ENCODE results near the gene MRPL2.
"Not testable (repeated sequence)": the region's sequence is repeated elsewhere in the genome, so short reads cannot be mapped to it uniquely, and the experiment has no call there.

MRPL2 gene

DNA sequence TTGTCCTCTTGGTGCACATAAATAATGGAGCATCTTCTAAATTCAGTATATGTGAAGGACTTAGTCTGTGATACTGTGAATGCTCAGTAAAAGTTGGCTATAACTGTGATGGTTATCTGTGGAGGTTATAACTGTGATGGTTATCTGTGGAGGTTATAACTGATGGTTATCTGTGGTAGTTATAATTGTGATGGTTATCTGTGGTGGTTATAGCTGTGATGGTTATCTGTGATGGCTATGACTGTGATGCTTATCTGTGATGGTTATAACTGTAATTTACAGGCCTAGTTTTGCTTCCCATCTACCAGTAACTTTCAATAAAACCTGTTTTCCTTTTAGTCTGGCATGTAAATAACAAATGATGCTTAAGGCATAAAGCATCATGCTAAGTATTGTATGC, 33.4 kb upstream of the MRPL2 start:
- Histone ChIP-seq H3K4me1 (ENCODE audit: control insufficient read depth in 1 of 2, insufficient read depth in 2 of 2, low read length in 2 of 2) (no peaks in the 10 kb centered on the region), H3K4me3 (ENCODE audit: low read depth in 1 of 2, low read length in 2 of 2) (no peak overlapping the region), H3K27ac (ENCODE audit: low read length) (no peak overlapping the region), H3K27me3 (ENCODE audit: low read depth, low read length) (no peaks in the 10 kb centered on the region), H3K9me3 (ENCODE audit: control insufficient read depth in 1 of 2, low read length in 2 of 2) (no peaks in the 10 kb centered on the region), H3K36me3 (ENCODE audit: control insufficient read depth in 1 of 2, insufficient read depth in 2 of 2, low read length in 2 of 2) (no peaks in the 10 kb centered on the region)

DNA sequence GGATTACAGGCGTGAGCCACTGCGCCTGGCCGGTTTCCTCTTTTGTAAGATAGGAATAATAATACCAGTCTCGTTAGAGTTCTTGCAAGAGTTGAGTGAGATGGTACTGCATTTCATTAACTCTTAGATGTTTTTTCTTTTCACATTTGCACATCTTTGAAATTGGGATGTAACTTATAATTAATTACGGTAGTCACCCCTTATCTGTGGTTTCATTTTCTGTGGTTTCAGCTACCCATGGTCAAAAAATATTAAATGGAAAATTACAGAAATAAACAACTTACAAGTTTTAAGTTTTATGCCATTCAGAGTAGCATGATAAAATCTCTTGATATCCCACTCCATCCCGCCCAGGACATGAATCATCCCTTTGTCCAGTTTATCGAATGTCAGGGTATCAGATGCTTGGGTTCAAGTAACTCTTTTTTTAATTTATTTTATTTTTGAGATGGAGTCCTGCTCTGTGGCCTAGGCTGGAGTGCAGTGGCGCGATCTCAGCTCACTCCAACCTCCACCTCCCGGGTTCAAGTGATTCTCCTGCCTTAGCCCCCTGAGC, 32.3 kb upstream of the MRPL2 start:
- H3K36me3 ChIP-seq (ENCODE audit: control insufficient read depth in 1 of 2, insufficient read depth in 2 of 2, low read length in 2 of 2), result no peaks in the 10 kb centered on the region
- H3K9me3 ChIP-seq (ENCODE audit: control insufficient read depth in 1 of 2, low read length in 2 of 2), result no peaks in the 10 kb centered on the region
- no peaks in the 10 kb centered on the region for H3K27me3 ChIP-seq (ENCODE audit: low read depth, low read length)
- no peak overlapping the region for H3K4me3 ChIP-seq (ENCODE audit: low read depth in 1 of 2, low read length in 2 of 2)
- H3K27ac ChIP-seq (ENCODE audit: low read length), result no peak overlapping the region
- no peaks in the 10 kb centered on the region for H3K4me1 ChIP-seq (ENCODE audit: control insufficient read depth in 1 of 2, insufficient read depth in 2 of 2, low read length in 2 of 2)

DNA sequence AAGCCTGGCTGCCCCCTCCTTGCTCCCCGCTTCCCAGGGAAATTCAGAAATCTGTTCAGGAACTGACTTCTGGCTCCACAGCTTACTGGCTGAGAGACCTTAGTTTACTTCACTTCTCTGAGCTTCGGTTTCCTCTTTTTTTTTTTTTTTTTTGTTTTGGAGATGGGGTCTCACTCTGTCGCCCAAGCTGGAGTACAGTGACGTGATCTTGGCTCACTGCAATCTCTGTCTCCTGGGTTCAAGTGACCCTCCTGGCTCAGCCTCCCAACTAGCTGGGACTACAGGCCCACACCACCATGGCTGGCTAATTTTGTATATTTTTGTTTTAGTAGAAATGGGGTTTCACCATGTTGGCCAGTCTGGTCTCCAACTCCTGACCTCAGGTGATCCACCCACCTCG, 31.8 kb upstream of the MRPL2 start:
- Histone ChIP-seq H3K4me3 (ENCODE audit: low read depth in 1 of 2, low read length in 2 of 2) (no peak overlapping the region), H3K36me3 (ENCODE audit: control insufficient read depth in 1 of 2, insufficient read depth in 2 of 2, low read length in 2 of 2) (no peaks in the 10 kb centered on the region), H3K4me1 (ENCODE audit: control insufficient read depth in 1 of 2, insufficient read depth in 2 of 2, low read length in 2 of 2) (no peaks in the 10 kb centered on the region), H3K27ac (ENCODE audit: low read length) (no peak overlapping the region), H3K9me3 (ENCODE audit: control insufficient read depth in 1 of 2, low read length in 2 of 2) (no peaks in the 10 kb centered on the region), H3K27me3 (ENCODE audit: low read depth, low read length) (no peaks in the 10 kb centered on the region)

DNA sequence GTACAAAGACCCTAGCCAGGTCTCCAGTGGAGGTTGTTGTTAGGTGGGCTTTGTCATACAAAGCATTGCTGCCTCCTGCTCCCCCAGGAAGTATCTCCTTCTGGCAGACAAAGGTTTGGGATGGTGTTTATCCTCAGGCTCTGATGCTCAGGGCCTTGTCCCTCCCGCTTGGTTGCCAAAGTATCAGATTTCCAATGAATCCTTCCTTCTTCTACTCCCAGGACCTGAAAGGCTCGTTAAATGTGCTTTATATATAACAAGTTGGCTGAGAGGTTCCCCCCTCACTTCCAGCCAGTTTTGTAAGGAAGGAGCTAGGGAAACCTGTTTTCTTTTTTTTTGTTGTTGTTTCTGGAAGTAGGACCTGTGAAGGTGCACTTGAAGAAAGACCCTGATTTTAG, 31.3 kb upstream of the MRPL2 start:
- Histone ChIP-seq H3K4me3 (ENCODE audit: low read depth in 1 of 2, low read length in 2 of 2) (no peak overlapping the region), H3K36me3 (ENCODE audit: control insufficient read depth in 1 of 2, insufficient read depth in 2 of 2, low read length in 2 of 2) (no peaks in the 10 kb centered on the region), H3K9me3 (ENCODE audit: control insufficient read depth in 1 of 2, low read length in 2 of 2) (no peaks in the 10 kb centered on the region), H3K27ac (ENCODE audit: low read length) (no peak overlapping the region), H3K4me1 (ENCODE audit: control insufficient read depth in 1 of 2, insufficient read depth in 2 of 2, low read length in 2 of 2) (no peaks in the 10 kb centered on the region), H3K27me3 (ENCODE audit: low read depth, low read length) (no peaks in the 10 kb centered on the region)

DNA sequence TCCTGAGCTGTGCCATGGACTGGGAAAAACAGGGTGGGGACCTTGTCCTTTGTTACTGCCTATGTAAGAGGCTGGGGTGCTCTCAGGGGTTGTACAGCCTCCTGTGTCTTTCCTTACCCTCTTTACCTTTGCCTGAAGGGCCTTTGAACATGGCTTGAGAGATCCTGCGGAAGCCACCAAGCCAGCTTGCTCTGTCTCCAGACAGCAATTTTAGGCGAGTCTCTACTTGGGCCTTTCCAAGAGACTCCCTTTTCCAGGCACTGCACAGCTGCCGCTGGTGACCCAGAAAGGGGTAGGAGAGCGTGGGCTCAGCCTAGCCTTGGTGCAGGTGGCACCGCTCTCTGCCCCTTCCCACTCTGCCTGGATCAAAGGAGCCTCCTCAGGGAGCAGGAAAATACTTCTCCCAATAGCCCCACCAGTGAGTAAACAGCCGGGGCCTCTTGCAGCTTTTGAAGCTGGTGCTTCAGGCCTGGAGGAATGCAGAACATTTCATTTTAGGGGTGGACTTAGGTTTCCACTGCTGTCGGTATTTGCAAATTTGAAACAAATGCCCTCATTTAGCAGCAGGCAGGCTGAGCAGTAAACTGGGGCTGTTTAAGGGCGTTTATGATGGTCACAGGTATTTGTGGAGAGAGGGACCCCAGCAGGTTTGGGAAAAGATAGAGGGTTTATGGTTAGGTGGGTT, 30.8 kb upstream of the MRPL2 start:
- no peaks in the 10 kb centered on the region for H3K36me3 ChIP-seq (ENCODE audit: control insufficient read depth in 1 of 2, insufficient read depth in 2 of 2, low read length in 2 of 2)
- H3K27me3 ChIP-seq (ENCODE audit: low read depth, low read length), result no peaks in the 10 kb centered on the region
- H3K27ac ChIP-seq (ENCODE audit: low read length), result no peak overlapping the region
- no peak overlapping the region for H3K4me3 ChIP-seq (ENCODE audit: low read depth in 1 of 2, low read length in 2 of 2)
- H3K9me3 ChIP-seq (ENCODE audit: control insufficient read depth in 1 of 2, low read length in 2 of 2), result no peaks in the 10 kb centered on the region
- H3K4me1 ChIP-seq (ENCODE audit: control insufficient read depth in 1 of 2, insufficient read depth in 2 of 2, low read length in 2 of 2), result no peaks in the 10 kb centered on the region

DNA sequence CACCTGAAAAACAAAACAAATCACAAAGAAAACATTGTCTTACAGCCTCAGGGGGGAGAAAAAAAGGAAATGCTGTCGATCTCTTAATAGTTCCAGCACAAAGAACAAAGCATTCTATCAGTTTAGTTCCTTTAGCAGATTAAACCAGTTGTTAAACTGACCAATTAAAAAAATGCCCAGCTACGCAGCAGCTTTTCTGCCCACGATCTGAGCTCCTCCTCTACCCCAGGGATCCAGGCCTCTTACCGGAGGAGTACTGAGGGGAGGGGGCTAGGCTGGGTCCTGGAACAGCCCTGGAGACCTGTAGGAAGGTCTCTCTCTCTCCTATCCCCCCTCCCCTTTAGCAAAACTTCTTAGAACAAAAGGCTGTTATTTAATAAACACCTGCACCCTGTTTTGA, 30.2 kb upstream of the MRPL2 start:
- Histone ChIP-seq H3K27ac (ENCODE audit: low read length) (no peak overlapping the region), H3K4me3 (ENCODE audit: low read depth in 1 of 2, low read length in 2 of 2) (no peak overlapping the region), H3K36me3 (ENCODE audit: control insufficient read depth in 1 of 2, insufficient read depth in 2 of 2, low read length in 2 of 2) (no peaks in the 10 kb centered on the region), H3K27me3 (ENCODE audit: low read depth, low read length) (no peaks in the 10 kb centered on the region), H3K9me3 (ENCODE audit: control insufficient read depth in 1 of 2, low read length in 2 of 2) (no peaks in the 10 kb centered on the region), H3K4me1 (ENCODE audit: control insufficient read depth in 1 of 2, insufficient read depth in 2 of 2, low read length in 2 of 2) (no peaks in the 10 kb centered on the region)

DNA sequence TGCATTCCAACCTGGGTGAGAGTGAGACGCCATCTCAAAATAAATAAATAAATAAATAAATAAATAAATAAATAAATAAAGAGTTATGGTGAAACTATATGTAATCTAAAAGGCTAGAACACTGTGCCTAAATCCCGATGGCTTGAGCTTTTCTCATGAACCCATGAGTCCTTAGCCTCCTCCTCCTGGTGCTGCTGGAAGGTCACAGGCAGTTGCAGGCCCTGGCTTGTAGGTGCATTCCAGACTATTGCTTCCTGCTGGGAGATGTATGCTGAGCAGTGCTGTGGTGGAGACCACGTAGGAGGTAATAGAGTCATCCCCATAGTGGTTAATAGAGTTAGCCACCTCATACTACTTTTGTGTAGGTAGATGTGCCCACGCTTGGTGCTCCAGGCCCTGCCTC, 29.4 kb upstream of the MRPL2 start:
- H3K27me3 ChIP-seq (ENCODE audit: low read depth, low read length), result no peaks in the 10 kb centered on the region
- no peaks in the 10 kb centered on the region for H3K9me3 ChIP-seq (ENCODE audit: control insufficient read depth in 1 of 2, low read length in 2 of 2)
- no peak overlapping the region for H3K4me3 ChIP-seq (ENCODE audit: low read depth in 1 of 2, low read length in 2 of 2)
- no peak overlapping the region for H3K27ac ChIP-seq (ENCODE audit: low read length)
- no peaks in the 10 kb centered on the region for H3K36me3 ChIP-seq (ENCODE audit: control insufficient read depth in 1 of 2, insufficient read depth in 2 of 2, low read length in 2 of 2)
- H3K4me1 ChIP-seq (ENCODE audit: control insufficient read depth in 1 of 2, insufficient read depth in 2 of 2, low read length in 2 of 2), result no peaks in the 10 kb centered on the region

DNA sequence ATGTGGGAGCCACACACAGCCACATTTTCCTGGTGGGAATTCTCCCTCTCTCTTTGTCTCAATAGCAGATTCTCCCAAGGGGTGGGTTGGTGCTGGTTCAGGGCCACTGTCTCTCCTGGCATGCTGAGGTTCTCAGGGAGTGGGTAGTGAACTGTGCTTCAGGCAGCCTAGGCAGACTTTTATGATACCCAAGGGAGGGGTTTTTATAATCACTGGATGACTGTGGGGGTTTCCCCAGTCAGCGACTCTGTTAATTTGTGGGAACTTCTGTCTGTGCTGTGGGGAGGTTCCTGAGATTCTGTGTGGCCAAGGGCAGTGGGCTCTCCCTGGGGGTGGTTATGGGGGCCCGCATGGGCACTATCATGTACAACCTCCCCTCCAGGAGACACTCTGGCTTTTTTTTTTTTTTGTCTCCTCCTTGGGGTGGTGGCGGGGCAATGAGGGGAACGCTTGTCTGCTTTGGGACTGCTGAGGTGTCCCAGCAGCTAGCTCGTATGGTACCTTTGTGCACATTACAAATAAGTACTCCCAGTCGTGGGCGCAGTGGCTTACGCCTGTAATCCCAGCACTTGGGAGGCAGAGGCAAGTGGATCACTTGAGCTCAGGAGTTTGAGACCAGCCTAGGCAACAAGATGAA, 26.9 kb upstream of the MRPL2 start:
- Histone ChIP-seq H3K36me3 (ENCODE audit: control insufficient read depth in 1 of 2, insufficient read depth in 2 of 2, low read length in 2 of 2) (no peaks in the 10 kb centered on the region), H3K9me3 (ENCODE audit: control insufficient read depth in 1 of 2, low read length in 2 of 2) (no peaks in the 10 kb centered on the region), H3K4me3 (ENCODE audit: low read depth in 1 of 2, low read length in 2 of 2) (no peak overlapping the region), H3K4me1 (ENCODE audit: control insufficient read depth in 1 of 2, insufficient read depth in 2 of 2, low read length in 2 of 2) (no peaks in the 10 kb centered on the region), H3K27ac (ENCODE audit: low read length) (no peak overlapping the region), H3K27me3 (ENCODE audit: low read depth, low read length) (no peaks in the 10 kb centered on the region)

DNA sequence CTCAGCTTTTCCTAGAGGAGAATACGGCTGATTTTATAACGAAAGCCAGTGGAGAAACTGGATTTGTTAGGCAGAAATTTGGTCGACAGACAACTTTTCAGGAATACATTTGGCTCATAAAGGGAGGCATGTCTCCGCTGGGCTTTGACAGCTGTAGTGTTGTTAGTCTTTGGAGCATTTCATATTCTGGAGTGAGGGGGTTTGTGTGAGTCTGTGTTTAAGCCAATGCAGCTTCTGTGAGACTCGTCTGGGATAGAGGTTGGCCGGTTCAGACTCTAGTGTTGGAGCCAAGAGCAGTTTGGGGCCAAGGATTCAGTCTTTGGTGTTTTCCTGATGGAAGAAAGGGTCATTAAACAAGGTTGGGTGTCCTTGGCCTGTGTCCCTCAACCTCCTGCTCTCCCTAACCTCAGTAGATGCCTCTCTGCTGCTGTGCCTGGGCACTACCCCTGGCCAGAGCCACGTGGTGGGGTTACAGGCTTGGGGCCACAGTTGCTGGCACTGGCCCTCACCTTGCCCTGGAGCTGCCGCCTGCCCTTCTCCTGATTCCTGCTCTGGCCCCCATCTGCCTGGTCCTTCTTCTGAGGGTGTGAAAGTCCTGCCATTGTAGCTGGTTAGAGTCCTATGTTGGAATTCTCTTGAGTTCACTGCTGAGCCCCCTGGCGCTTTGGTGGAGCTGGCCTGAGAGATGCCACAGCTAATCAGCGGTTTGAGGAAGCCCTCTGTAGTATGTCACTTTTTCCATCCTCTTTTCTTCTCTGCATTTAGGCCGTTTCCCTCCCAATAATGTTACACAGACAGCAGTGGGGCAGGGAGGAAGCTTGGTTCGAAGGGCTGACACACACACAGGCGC, 23.8 kb upstream of the MRPL2 start:
- Histone ChIP-seq H3K9me3 (ENCODE audit: control insufficient read depth in 1 of 2, low read length in 2 of 2) (no peaks in the 10 kb centered on the region), H3K36me3 (ENCODE audit: control insufficient read depth in 1 of 2, insufficient read depth in 2 of 2, low read length in 2 of 2) (no peaks in the 10 kb centered on the region), H3K27ac (ENCODE audit: low read length) (no peak overlapping the region), H3K4me1 (ENCODE audit: control insufficient read depth in 1 of 2, insufficient read depth in 2 of 2, low read length in 2 of 2) (no peaks in the 10 kb centered on the region), H3K4me3 (ENCODE audit: low read depth in 1 of 2, low read length in 2 of 2) (no peak overlapping the region), H3K27me3 (ENCODE audit: low read depth, low read length) (no peaks in the 10 kb centered on the region)

DNA sequence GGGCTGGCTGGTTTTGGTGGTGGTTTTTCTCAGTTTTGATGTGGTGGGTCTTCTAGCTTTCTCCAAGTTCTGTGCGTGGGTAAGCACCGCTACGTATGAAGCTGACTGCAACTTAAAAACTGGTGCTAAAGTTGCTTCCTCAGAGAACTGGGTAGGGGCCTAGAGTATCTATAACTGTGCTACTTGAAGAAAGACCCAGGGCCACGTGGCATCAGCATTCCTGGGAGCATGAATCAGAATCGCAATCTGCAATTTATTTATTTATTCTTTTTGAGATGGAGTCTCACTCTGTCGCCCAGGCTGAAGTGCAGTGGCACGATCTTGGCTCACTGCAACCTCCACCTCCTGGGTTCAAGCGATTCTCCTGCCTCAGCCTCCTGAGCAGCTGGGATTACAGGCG, 22.7 kb upstream of the MRPL2 start:
- not testable (repeated sequence) for H3K36me3 ChIP-seq (ENCODE audit: control insufficient read depth in 1 of 2, insufficient read depth in 2 of 2, low read length in 2 of 2); H3K4me1 ChIP-seq (ENCODE audit: control insufficient read depth in 1 of 2, insufficient read depth in 2 of 2, low read length in 2 of 2); H3K4me3 ChIP-seq (ENCODE audit: low read depth in 1 of 2, low read length in 2 of 2)

DNA sequence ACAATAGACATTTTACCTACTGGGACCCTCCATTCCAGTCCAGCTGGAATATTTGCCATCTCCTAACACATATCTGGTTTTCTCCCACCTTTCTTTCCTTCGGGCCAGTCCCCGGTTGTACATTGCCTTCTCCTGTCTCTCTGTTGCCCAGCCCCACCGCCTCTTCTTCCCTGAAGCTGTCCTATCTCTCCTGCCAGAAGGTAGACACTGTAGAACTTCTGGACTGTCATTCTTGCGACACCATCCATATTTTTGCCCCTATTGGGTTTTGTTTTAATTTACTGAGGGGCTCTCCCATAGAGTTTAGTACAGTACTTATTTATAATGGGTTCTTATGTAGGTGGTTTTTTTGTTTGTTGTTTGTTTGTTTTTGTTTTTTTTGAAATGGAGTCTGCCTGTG, 21.8 kb upstream of the MRPL2 start:
- H3K36me3 ChIP-seq (ENCODE audit: control insufficient read depth in 1 of 2, insufficient read depth in 2 of 2, low read length in 2 of 2), result no peaks in the 10 kb centered on the region
- no peaks in the 10 kb centered on the region for H3K9me3 ChIP-seq (ENCODE audit: control insufficient read depth in 1 of 2, low read length in 2 of 2)
- H3K27me3 ChIP-seq (ENCODE audit: low read depth, low read length), result peaks cover 9% of the 10 kb centered on the region
- H3K4me3 ChIP-seq (ENCODE audit: low read depth in 1 of 2, low read length in 2 of 2), result no peak overlapping the region
- peaks cover 0 to 11% of the 10 kb centered on the region in 2 donors for H3K4me1 ChIP-seq (ENCODE audit: control insufficient read depth in 1 of 2, insufficient read depth in 2 of 2, low read length in 2 of 2)
- no peak overlapping the region for H3K27ac ChIP-seq (ENCODE audit: low read length)

More for the DNA sequence above, 22.7 kb upstream of the MRPL2 start:
- H3K9me3 ChIP-seq (ENCODE audit: control insufficient read depth in 1 of 2, low read length in 2 of 2); H3K27me3 ChIP-seq (ENCODE audit: low read depth, low read length); H3K27ac ChIP-seq (ENCODE audit: low read length): not testable (repeated sequence)
